HCT116 (cell line): ENCODE measurements around the gene ZNF624. TPM values are rescaled to one million over a fixed set of nuclear protein-coding genes. Genes with fewer than 3 reads are reported as not detected.
"Not testable (repeated sequence)": the region's sequence is repeated elsewhere in the genome, so short reads cannot be mapped to it uniquely, and the experiment has no call there.

Source experiments
- ATAC-seq: fragments of 200-7000 bp; cut with Tn5 transposase; 2 replicates; pipeline ENCODE4 v1.9.1; 2020; ENCODE audit warnings: mild to moderate bottlenecking, moderate library complexity
- BruUV-seq: library from RNA; stranded (reverse); fragments of 400-500 nt; replicated peaks from 2 replicates; lab custom pipeline; 2021; lab: Mats Ljungman, UMichigan
- CTCF ChIA-PET: fragments of 300-600 bp; sonication (Branson Sonifier 250); formaldehyde crosslinking; loops from one replicate; lab custom pipeline; 2021; ENCODE audit warnings: antibody characterized with exemption; lab: Charles Lee
- POLR2A ChIA-PET: fragments of 300-600, 350-600 bp; sonication (Branson Sonifier 250); formaldehyde crosslinking; loops from one replicate; lab custom pipeline; 2021; ENCODE audit warnings: antibody characterized with exemption; lab: Charles Lee
- RAD21 ChIA-PET, 2 experiments: fragments of 300-600 bp; sonication (Branson Sonifier 250); formaldehyde crosslinking; loops; one replicate each; lab custom pipeline; 2023; ENCODE audit warnings: low total read pairs in 2 of 2; ENCODE audit not compliant: uncharacterized antibody in 2 of 2, unreplicated experiment in 2 of 2, low non-redundant PET in 1 of 2; lab: Charles Lee
- DNase-seq: peaks from one replicate; pipeline ENCODE4 v3.0.0-alpha.2; 2010; ENCODE audit warnings: low read depth, low spot score
- H2AFZ ChIP-seq: fragments of 200-600 bp; shearing (Covaris generic), sonication (generic); 2 replicates; pipeline ENCODE4 v1.6.1; 2017; ENCODE audit warnings: low read depth, mixed run types, mixed read lengths, antibody characterized with exemption, low read length; ENCODE audit not compliant: poor library complexity, severe bottlenecking
- H3K27ac ChIP-seq: 2 replicates; pipeline ENCODE4 v1.5.1; 2012; ENCODE audit warnings: low read depth, low read length
- H3K27me3 ChIP-seq: fragments of 200-600 bp; sonication (generic); 2 replicates; pipeline ENCODE4 v1.6.1; 2016; ENCODE audit warnings: mixed run types, low read length, mixed read lengths; ENCODE audit not compliant: insufficient read depth
- H3K36me3 ChIP-seq, 2 experiments: fragments of 200-500 bp in 1 of 2; fragments of 200-600 bp in 1 of 2; sonication (Bioruptor generic) in 1 of 2; sonication (generic) in 1 of 2; 2 replicates each; pipeline versions ENCODE4 v1.5.1 to v1.6.1; 2014 to 2016; ENCODE audit warnings: low read length in 2 of 2, inconsistent platforms in 1 of 2, mixed read lengths in 1 of 2, mixed run types in 1 of 2; ENCODE audit not compliant: insufficient read depth in 2 of 2, control insufficient read depth in 1 of 2
- H3K4me1 ChIP-seq, 2 experiments: fragments of 200-600 bp in 1 of 2; sonication (generic) in 1 of 2; 2 replicates each; pipeline versions ENCODE4 v1.5.1 to v1.6.1; 2012 to 2017; ENCODE audit warnings: low read length in 2 of 2, inconsistent platforms in 1 of 2, mild to moderate bottlenecking in 1 of 2, mixed read lengths in 1 of 2, mixed run types in 1 of 2, moderate library complexity in 1 of 2; ENCODE audit not compliant: insufficient read depth in 2 of 2, control insufficient read depth in 1 of 2
- H3K4me2 ChIP-seq: fragments of 200-600 bp; sonication (generic); 2 replicates; pipeline ENCODE4 v1.6.1; 2017; ENCODE audit warnings: mixed run types, low read length, mixed read lengths
- H3K4me3 ChIP-seq, 2 experiments: fragments of 200-600 bp in 1 of 2; sonication (generic) in 1 of 2; replicated peaks in 1 of 2; 2 replicates each; pipeline ENCODE4 v1.5.1; 2011 to 2016; ENCODE audit warnings: low read length in 2 of 2, control low read depth in 1 of 2, low read depth in 1 of 2, mild to moderate bottlenecking in 1 of 2, mixed read lengths in 1 of 2, mixed run types in 1 of 2
- H3K79me2 ChIP-seq: fragments of 200-600 bp; sonication (generic); 2 replicates; pipeline ENCODE4 v1.6.1; 2017; ENCODE audit warnings: mild to moderate bottlenecking, mixed run types, low read length, moderate library complexity, mixed read lengths; ENCODE audit not compliant: insufficient read depth
- H3K9ac ChIP-seq: fragments of 200-600 bp; sonication (generic); 2 replicates; pipeline ENCODE4 v1.6.1; 2016; ENCODE audit warnings: low read length, mixed read lengths
- H3K9me2 ChIP-seq: fragments of 200-600 bp; sonication (generic), shearing (Covaris generic); 2 replicates; pipeline ENCODE4 v1.6.1; 2017; ENCODE audit warnings: mixed run types, mild to moderate bottlenecking, moderate library complexity; ENCODE audit not compliant: insufficient read depth
- H3K9me3 ChIP-seq, 2 experiments: fragments of 200-500 bp in 1 of 2; fragments of 200-600 bp in 1 of 2; sonication (Bioruptor generic) in 1 of 2; sonication (generic) in 1 of 2; 2 replicates each; pipeline ENCODE4 v1.6.1; 2014 to 2017; ENCODE audit warnings: low read length in 2 of 2, mixed read lengths in 2 of 2, inconsistent platforms in 1 of 2, low read depth in 1 of 2, mild to moderate bottlenecking in 1 of 2, mixed run types in 1 of 2, moderate library complexity in 1 of 2; ENCODE audit not compliant: control insufficient read depth in 1 of 2, insufficient read depth in 1 of 2
- H4K20me1 ChIP-seq: fragments of 200-600 bp; sonication (generic), shearing (Covaris generic); 2 replicates; pipeline ENCODE4 v1.6.1; 2017; ENCODE audit warnings: mixed run types, mild to moderate bottlenecking, moderate library complexity; ENCODE audit not compliant: insufficient read depth
- CBX3 ChIP-seq: IDR thresholded peaks from 2 replicates; pipeline ENCODE4 v1.6.1; 2012; ENCODE audit warnings: low read depth
- CEBPB ChIP-seq: IDR thresholded peaks from 2 replicates; pipeline ENCODE4 v1.6.1; 2012; ENCODE audit warnings: low read depth
- EGR1 ChIP-seq: IDR thresholded peaks from 2 replicates; pipeline ENCODE4 v1.6.1; 2012; ENCODE audit warnings: low read depth
- ELF1 ChIP-seq: IDR thresholded peaks from 2 replicates; pipeline ENCODE4 v1.6.1; 2012; ENCODE audit warnings: low read depth, borderline replicate concordance
- EZH2 ChIP-seq: fragments of 200-600 bp; sonication (generic); IDR thresholded peaks from 2 replicates; pipeline ENCODE4 v1.6.1; 2017; ENCODE audit warnings: antibody characterized with exemption, mixed run types
- EZH2phosphoT487 ChIP-seq: fragments of 200-600 bp; IDR thresholded peaks from 2 replicates; pipeline ENCODE4 v1.6.1; 2018; ENCODE audit warnings: antibody characterized with exemption, borderline replicate concordance
- MAX ChIP-seq: IDR thresholded peaks from 2 replicates; pipeline ENCODE4 v1.6.1; 2012
- POLR2A ChIP-seq: IDR thresholded peaks from 2 replicates; pipeline ENCODE4 v1.7.0; 2011; ENCODE audit warnings: borderline replicate concordance; ENCODE audit not compliant: insufficient read depth, insufficient read length; ENCODE audit errors: extremely low read depth
- RAD21 ChIP-seq: IDR thresholded peaks from 2 replicates; pipeline ENCODE4 v1.6.1; 2012; ENCODE audit warnings: low read depth, mild to moderate bottlenecking
- REST ChIP-seq: IDR thresholded peaks from 2 replicates; pipeline ENCODE4 v1.6.1; 2012; ENCODE audit warnings: low read depth
- SIN3A ChIP-seq: IDR thresholded peaks from 2 replicates; pipeline ENCODE4 v1.6.1; 2012; ENCODE audit warnings: low read depth
- SP1 ChIP-seq: IDR thresholded peaks from 2 replicates; pipeline ENCODE4 v1.6.1; 2012; ENCODE audit warnings: low read depth
- TCF7L2 ChIP-seq: IDR thresholded peaks from 2 replicates; pipeline ENCODE4 v1.7.0; 2011; ENCODE audit warnings: borderline replicate concordance, inconsistent platforms; ENCODE audit not compliant: insufficient read depth, insufficient read length; ENCODE audit errors: extremely low read depth
- ZBTB33 ChIP-seq: IDR thresholded peaks from 2 replicates; pipeline ENCODE4 v1.6.1; 2011; ENCODE audit warnings: mild to moderate bottlenecking, low read length, moderate library complexity; ENCODE audit not compliant: insufficient replicate concordance; ENCODE audit errors: extremely low read depth
- intact Hi-C: fragments of 100-400 bp; cut with micrococcal nuclease; formaldehyde crosslinking; loops from 2 replicates; pipeline ENCODE4 v1.10.0; 2022
- total RNA-seq: library from RNA; stranded (reverse); gene quantifications from one replicate; pipeline ENCODE4 v1.2.1, GENCODE V29; 2021; ENCODE audit not compliant: unreplicated experiment

ZNF624 gene
- total RNA-seq, 1 experiment from 2014 or later = 2.9 TPM

GRCh38 chr17:16683290-16684138 is 29.9 kb upstream of the ZNF624 start:
- H3K27ac ChIP-seq, H2AFZ ChIP-seq, intact Hi-C loops, H3K4me1 ChIP-seq, H4K20me1 ChIP-seq, RAD21 ChIA-PET, CTCF ChIA-PET, H3K9me3 ChIP-seq, H3K4me2 ChIP-seq, BruUV-seq, H3K9ac ChIP-seq, H3K36me3 ChIP-seq, H3K79me2 ChIP-seq, H3K9me2 ChIP-seq, ATAC-seq, H3K27me3 ChIP-seq, H3K4me3 ChIP-seq, DNase-seq, POLR2A ChIA-PET: not testable (repeated sequence)

- Histone ChIP-seq H3K9me3 (no peaks in the 10 kb centered on the region), H3K4me1 (no peaks in the 10 kb centered on the region), H4K20me1 (no peaks in the 10 kb centered on the region), H3K27ac (no peak overlapping the region), H3K4me2 (no peak overlapping the region), H3K36me3 (no peaks in the 10 kb centered on the region), H2AFZ (peak overlapping the region; percentile 26), H3K9me2 (no peaks in the 10 kb centered on the region), H3K79me2 (no peaks in the 10 kb centered on the region), H3K27me3 (no peaks in the 10 kb centered on the region), H3K4me3 (no peak overlapping the region), H3K9ac (no peak overlapping the region)
- ChIA-PET RAD21 (no interaction called here), POLR2A (no interaction called here), CTCF (no interaction called here)
- DNase-seq (no peak), ATAC-seq (no peak)
- BruUV-seq = no TSS peak
- intact Hi-C loops = no loop called here
- TF ChIP-seq POLR2A (no peak), RAD21 (no peak), EGR1 (no peak), EZH2 (no peak), TCF7L2 (no peak), ZBTB33 (no peak), MAX (no peak), SIN3A (no peak), SP1 (no peak), ELF1 (no peak), CEBPB (no peak), REST (no peak), EZH2phosphoT487 (no peak), CBX3 (no peak)
Observed at GRCh38 chr17:16676676-16677268, 23.1 kb upstream of the ZNF624 start.
